ENCODE data around the gene CDH4.

- TF ChIP-seq CTCF (IDR thresholded peaks at IDR 0.05; ENCODE audit: insufficient read depth, low read length) = no peak
- TF ChIP-seq POLR2AphosphoS5 (IDR thresholded peaks at IDR 0.05; ENCODE audit: low read depth) = no peak
- no peak for TF ChIP-seq GABPA (IDR thresholded peaks at IDR 0.05; ENCODE audit: low read depth)
Measured at GRCh38 chr20:61895016-61895415, 643.0 kb downstream of the CDH4 start.
